Kidney tubule cell (primary cell): ENCODE measurements around the gene TBCK.

Source experiments
- DNase-seq: peaks from one replicate; pipeline ENCODE4 v3.0.0-alpha.2; 2018; ENCODE audit warnings: low spot score

The TBCK gene

DNA sequence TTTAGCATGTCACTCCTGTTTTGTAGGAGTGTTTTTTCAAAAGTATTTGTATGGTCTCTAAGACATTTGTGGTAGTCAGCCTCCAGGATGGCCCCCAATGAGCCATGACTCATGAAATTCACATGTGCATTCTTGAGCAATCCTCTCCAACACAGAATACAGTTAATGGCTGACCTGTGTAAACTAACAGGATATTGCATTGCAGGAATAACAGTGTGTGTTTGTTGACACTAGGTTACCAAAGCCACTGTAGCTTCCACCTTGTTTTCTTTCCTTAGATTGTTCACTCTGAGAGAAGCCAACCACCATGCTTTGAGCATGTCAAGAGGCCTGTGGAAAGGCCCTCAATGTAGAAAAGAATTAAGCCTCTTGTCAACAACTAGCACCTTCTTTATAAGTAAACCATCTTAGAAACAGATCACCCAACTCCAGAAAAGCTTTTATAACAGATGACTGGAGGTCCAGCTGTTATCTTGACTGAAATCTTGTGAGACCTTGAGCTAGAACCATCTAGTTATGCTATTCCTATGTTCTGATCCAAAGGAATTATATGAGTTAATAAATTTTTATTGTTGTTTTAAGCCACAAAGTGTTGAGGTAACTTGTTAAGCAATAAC lies 28.5 kb downstream of the TBCK start:
- peak; percentile 98 for DNase-seq

- no peak for DNase-seq
These were observed 29.4 kb downstream of the TBCK start for GRCh38 chr4:106286611-106287010.

GRCh38 chr4:106284227-106284626 lies 31.8 kb downstream of the TBCK start:
- DNase-seq, result no peak

DNA sequence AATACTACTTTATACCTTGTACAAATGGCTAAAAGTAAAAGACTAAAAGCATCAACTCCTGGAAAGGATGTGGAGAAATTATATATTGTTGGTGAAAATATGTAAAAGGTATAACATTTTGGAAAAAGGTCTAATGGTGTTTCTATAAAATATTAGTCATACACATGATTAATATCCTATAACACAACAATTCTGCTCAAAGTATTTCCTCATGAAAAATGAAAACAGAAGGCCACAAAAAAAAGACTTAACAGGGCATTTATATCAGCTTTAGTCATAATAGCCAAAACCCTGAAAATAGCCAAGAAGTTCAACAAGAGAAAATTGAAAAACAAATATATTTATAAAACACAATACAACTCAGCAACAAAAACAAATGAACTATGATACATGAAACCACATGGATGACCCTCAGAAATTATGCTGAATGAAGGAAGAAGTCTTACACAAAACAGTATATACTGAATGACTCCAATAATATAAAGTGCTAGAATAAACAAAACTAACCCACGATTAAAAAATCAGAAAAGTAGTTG lies 38.8 kb downstream of the TBCK start:
- no peak for DNase-seq

DNA sequence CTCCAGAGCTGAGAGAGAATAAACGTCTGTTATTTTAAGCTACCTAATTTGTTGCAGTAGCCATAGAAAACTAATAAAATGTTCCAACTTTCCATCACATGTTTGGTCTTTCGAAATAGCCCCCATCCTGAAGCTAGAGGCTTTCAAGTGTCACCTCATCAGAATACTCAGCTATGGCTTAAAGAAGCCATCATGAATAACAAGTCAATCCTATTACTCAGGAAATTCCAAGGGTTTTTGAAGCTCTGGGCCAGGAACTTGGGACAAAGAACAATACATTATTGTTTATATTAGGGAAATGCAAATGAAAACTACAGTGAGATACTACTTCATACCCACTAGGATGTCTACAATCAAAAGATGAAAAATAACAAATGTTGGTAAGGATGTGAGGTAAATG lies 42.2 kb downstream of the TBCK start:
- DNase-seq, result peak; percentile 10

GRCh38 chr4:106270736-106271135 lies 45.3 kb downstream of the TBCK start:
- DNase-seq, result no peak

- no peak for DNase-seq
These were observed 46.3 kb downstream of the TBCK start for GRCh38 chr4:106269711-106270110.

DNA sequence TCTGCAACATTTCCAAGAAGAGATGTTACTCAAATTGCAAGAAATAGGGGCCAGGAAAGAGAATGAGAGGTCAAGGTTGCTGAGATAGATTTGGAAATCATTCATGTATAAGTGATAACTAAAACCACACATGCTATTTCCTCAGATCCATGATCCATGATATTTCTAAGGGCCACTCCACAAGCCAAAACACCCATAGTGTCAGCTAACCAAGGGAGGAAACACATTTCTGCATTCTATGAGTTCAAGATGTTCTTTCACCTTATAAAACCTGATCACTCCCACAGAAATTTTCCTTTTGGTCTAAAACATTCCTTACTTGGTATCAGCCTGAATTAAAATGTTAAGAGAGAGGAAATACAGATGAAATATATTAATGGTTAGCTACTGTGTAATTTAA lies 47.2 kb downstream of the TBCK start:
- no peak for DNase-seq

DNA sequence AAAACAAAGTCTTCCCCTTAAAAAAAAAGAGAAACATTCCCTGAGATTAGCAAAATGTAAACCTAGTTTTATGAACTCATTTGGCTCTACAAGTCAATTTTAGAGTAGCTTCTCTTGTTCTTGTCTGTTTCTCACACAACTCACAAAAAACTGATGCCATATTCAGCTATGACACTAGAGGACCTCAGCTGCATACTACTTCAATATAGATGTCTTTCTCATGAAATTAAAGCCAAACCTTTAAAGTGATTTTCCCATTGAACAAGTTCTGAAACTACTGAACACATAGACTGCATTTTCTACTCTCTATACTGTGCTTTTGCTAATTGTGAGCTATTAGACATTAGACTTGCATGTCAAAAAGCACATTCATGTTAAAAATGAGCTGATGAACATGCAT lies 49.8 kb downstream of the TBCK start:
- peak; percentile 67 for DNase-seq

DNA sequence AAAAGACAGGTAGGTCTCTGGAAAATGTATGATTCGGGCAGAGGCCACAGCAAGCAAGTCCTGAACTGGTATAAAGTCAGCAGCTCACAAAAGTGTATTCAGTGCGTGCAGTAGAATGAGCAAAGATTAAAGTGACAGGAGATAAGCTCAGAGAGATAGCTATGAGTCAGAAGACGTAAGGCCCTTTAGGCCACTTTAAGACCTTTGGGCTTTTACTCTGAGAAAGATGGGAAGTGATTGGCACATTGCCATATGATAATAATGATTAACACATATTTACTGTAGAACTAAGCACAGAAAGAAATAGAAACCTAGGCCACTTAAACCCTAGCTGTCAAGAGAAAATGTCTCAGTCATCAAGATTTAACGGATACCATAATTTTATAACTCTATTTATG lies 51.7 kb downstream of the TBCK start:
- DNase-seq, result peak; percentile 85

GRCh38 chr4:106263594-106264330 lies 52.2 kb downstream of the TBCK start:
- DNase-seq, result no peak

DNA sequence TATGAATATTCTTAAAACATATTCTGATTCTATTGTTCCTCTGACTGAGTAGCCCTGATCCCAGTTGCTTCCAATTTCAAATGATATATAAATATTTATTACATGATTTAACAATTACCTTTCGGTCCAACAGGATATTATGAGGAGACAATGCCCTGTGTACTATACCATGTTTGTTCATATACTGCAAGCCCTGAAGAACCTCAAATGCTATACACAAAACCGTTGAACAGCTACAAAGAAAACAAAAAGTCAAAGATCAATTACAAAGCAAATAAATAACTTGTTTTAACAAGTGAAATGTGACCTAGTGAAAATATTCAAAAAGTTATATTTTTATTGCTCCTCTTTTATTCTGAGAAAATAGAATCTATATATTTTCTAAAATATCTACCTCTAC lies 54.0 kb downstream of the TBCK start:
- DNase-seq, result no peak

DNA sequence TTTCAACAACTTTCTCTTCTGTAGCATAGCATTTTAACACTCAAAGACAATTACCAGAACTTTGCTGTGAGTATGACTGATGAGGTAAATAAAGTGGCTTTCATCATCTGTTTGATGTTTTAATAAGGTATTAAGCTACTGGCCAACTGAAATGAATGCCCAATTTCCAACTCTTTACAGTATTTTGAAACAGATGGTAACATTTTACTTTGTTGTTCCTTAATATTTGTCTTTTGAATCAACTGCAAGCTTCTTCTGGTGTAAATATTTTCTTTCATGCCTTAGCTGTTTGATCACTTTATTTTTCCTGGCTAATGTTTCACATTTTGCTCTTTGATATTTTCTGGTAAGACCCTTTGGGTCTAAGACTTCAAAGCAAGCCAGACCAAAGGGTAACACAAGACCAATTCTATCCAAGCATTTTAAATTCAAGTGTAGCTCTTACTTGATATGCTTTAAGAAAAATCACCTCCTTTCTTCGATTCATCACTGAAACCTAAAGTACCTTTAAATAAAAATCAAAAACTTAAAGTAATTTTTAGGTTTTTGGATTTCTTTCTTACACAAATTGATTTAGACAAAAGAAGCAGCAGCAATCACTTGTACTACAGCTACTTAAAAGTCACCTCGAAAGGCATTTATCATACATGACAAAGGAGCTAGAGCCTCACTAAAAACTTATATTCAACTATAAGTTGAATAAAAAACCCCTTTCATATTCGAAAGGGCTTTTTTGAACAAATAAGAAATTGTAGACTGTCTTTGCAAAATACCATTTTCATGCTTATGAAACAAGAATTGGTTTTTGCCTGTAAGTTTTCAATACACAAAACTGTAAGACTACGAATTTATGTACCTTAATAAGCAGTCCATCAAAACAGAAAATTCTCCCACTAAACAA lies 57.6 kb downstream of the TBCK start:
- no peak for DNase-seq

DNA sequence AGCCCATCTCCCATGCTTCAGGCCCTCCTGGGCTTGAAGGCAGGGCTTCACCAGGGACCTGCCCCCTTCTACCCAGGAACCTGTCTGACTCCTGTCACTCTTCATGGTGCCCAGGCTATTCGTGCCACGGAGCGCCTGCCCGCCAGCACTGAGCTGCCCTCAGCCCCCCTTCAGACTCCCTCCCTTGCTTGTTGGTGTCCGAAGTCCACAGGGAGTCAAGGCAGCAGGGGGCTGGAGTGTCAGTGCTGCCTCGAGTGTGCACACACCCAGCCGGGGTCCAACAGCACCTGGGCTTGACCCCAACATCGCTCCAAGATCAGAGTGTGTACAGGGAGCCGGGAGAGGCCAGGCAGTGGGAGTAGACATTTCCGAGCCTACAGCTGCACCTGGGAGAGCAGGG lies 59.8 kb downstream of the TBCK start:
- no peak for DNase-seq

DNA sequence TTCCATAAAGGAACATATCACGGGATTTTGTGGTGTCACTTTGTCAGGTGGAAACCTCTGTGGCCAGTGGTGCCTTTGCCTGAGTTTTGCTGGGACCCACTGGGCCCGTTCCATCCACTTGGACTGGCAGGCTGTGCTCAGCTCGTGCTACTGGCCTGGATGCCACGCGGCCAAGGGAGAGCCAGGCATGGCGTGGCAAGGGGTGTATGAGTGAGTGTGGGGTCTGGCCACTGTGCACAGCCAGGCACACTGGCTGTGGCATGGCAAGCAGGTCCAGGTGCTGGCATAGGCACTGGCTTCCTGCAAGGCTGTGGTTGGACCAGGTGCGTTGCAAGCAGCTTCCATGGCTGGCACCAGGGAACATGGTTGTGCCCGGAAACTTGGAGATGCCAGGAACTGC lies 60.8 kb downstream of the TBCK start:
- DNase-seq, result no peak

DNA sequence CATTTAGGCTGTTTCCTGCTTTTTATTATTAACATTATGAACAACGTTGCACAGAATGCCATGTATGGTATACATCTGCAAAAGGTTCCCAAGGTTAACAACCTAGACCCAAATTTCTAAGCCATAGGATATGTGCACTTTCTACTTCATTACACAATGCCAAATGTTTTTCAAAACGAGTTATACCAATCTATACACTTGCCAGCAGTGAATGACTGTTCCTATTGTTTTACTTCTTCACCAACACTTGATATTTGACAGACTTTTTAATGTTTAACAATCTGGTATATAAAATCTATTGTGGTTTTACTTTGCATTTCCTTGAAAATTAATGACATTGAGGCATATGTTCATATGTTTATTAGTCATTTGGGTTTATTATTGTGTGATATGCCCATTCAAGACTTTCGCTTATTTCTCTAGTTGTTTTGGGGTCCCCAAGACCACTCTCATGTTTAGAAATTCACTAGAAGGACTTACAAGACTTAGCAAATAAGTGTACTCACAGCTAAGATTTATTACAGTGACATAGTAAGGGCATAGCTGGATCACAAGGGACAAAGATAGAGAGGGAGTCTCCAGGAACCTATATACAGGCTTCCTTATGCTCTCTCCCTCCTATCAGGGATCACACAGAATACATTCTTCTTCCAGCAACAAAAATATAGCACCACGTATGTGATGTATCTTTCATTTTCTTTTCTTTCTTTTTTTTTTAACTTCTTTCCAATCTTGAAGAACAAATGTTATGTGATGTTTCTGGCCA lies 62.5 kb downstream of the TBCK start:
- no peak for DNase-seq

GRCh38 chr4:106247600-106247999 lies 68.4 kb downstream of the TBCK start:
- DNase-seq, result no peak

DNA sequence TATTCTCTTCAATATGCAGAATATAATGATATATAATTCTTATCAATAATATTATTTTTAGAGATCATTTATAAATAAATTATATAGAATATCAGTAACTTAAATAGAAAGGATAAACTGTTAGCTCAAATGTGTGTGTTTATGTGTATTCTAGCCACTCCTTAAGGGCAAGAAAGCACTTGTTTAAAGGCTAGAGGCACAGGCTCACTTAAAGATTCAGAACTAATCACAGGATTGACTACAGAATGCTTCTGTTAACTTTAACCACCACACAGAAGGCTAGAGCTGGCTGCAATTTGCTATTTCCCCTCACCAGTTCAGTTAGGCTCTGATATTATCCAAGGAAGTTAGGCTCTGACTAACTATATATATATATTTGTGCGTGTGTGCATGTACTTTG lies 69.6 kb downstream of the TBCK start:
- DNase-seq, result no peak

DNA sequence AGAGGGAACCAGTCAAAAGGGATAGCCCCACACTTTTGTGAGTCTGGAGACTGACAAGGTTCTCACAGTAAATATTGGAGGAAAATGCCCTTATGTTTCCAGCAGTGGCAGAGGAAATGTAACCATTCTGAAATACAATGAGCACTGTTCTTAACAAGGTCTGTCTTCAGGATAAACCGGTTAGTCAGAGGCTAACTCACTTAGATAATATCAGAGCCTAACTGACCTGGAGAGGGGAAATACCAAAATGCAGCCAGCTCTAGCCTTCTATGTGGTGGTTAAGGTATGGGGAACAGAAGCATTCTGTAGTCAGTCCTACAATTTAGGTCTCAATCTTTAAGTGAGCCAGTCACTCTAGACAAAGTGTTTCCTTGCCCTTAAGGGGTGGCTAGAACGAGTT lies 70.8 kb downstream of the TBCK start:
- DNase-seq, result peak; percentile 19

GRCh38 chr4:106240699-106241098 lies 75.3 kb downstream of the TBCK start:
- DNase-seq, result no peak

- DNase-seq, result peak; percentile 61
These were observed 77.1 kb downstream of the TBCK start for GRCh38 chr4:106238820-106239420.

DNA sequence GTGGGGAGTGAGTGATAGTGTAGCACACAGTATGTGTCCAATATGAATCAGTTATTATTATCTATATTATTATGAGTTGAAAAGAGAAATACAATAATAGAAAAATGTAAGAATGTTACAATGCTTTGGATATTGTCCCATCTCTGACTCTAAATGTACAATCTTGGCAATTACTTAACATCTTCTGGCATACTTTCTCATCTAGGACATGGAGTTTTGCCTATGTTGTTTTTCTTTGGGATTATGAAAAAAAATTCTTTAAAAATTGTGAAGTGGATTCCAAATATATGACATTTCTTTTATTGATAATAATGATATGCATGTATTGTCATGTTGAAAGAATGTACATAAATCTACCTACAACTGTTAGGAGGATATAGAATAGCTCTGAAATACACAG lies 84.1 kb downstream of the TBCK start:
- DNase-seq, result no peak
